Mucosa of descending colon (tissue), 3 donors: ENCODE measurements around the gene GPR101. TPM values are rescaled to one million over a fixed set of nuclear protein-coding genes. Genes with fewer than 3 reads are reported as not detected.

Experiments
- ATAC-seq: fragments of 200-7000 bp; cut with Tn5 transposase; one replicate; pipeline ENCODE4 v1.9.1; 2020; ENCODE audit warnings: mild to moderate bottlenecking, moderate library complexity
- DNase-seq, 3 donors: peaks; one replicate each; pipeline ENCODE4 v3.0.0-alpha.2; 2020
- H3K36me3 ChIP-seq: fragments of 200-600 bp; one replicate; pipeline ENCODE4 v1.8.0; 2021; ENCODE audit warnings: low read depth, mild to moderate bottlenecking
- H3K4me1 ChIP-seq: fragments of 200-600 bp; one replicate; pipeline ENCODE4 v1.8.0; 2021; ENCODE audit warnings: low read depth, mild to moderate bottlenecking
- H3K4me3 ChIP-seq: fragments of 200-600 bp; one replicate; pipeline ENCODE4 v1.8.0; 2021; ENCODE audit warnings: mild to moderate bottlenecking
- H3K9me3 ChIP-seq: fragments of 200-600 bp; one replicate; pipeline ENCODE4 v1.8.0; 2021; ENCODE audit warnings: mild to moderate bottlenecking
- intact Hi-C, 2 donors: fragments of 100-400 bp; cut with DNase I in 1 of 2; cut with micrococcal nuclease in 1 of 2; formaldehyde crosslinking; loops; one replicate each; pipeline versions ENCODE4 v1.11.0 to v1.11.1; 2022; cut with DNase I, micrococcal nuclease
- total RNA-seq, 3 donors: library from RNA; stranded (reverse); fragmentation: NEBNext Ultra II Directional in 2 of 3; extraction: Animal tissue kit (Norgen Biotek cat#: 25700) in 2 of 3; gene quantifications; one replicate each; pipeline versions ENCODE4 v1.2.1 to v1.2.4, GENCODE V29; 2021 to 2023
- TF ChIP-seq, protein P1 (sequence below): fragments of 200-600 bp; IDR thresholded peaks from one replicate; pipeline ENCODE4 v1.8.0; 2022; ENCODE audit warnings: antibody characterized with exemption, mild to moderate bottlenecking
- donor health status: DM: no; HTN: no; CAD: no; lungs with moderate emphysema.
- donor health status: DM: no; HTN: no; CAD: no.
- donor health status: DM: no; HTN: yes; CAD: no.

GPR101 gene
- total RNA-seq, 3 donors from 2014 or later, result not detected

DNA sequence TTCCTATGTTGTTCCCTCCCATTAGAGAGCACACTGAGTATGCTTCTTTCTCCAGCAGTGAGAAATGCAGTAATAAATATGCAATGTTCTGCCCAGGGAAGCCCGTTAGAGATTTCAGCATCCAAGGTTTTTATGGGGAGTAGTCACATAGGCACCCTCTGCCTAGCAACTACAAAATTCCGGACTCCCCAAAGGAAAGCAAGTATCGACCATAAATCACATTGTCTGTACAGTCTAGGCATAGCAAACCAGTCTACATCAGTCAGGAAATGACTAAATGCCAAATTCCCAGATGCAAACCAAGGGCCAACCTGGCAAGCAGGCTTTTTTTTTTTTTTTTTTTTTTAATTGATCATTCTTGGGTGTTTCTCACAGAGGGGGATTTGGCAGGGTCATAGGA is 34.8 kb downstream of the GPR101 start:
- intact Hi-C loops, result no loop called here

More for the DNA sequence above, 34.8 kb downstream of the GPR101 start:
- Histone ChIP-seq H3K4me1 (no peaks in the 10 kb centered on the region), H3K4me3 (no peak overlapping the region), H3K9me3 (no peaks in the 10 kb centered on the region), H3K36me3 (no peaks in the 10 kb centered on the region)
- ATAC-seq (no peak), DNase-seq (no peak)
- TF ChIP-seq, protein P1, sequence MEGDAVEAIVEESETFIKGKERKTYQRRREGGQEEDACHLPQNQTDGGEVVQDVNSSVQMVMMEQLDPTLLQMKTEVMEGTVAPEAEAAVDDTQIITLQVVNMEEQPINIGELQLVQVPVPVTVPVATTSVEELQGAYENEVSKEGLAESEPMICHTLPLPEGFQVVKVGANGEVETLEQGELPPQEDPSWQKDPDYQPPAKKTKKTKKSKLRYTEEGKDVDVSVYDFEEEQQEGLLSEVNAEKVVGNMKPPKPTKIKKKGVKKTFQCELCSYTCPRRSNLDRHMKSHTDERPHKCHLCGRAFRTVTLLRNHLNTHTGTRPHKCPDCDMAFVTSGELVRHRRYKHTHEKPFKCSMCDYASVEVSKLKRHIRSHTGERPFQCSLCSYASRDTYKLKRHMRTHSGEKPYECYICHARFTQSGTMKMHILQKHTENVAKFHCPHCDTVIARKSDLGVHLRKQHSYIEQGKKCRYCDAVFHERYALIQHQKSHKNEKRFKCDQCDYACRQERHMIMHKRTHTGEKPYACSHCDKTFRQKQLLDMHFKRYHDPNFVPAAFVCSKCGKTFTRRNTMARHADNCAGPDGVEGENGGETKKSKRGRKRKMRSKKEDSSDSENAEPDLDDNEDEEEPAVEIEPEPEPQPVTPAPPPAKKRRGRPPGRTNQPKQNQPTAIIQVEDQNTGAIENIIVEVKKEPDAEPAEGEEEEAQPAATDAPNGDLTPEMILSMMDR, result no peak

Other genes with a start within 250 kb of the GPR101 start
- gene RBMX, start 153.3 kb downstream of the GPR101 start, total RNA-seq, result 100 to 1,000 TPM; 101 to 144 (median 122) TPM